ENCODE results near the gene SH3GL3. TPM values are rescaled to one million over a fixed set of nuclear protein-coding genes. Genes with fewer than 3 reads are reported as not detected.

Gene SH3GL3
- total and polyA plus RNA-seq, 2 of the 8 experiments (the other 6 are each of a cell fraction or from before 2014, with no cell fraction given), result 14.1 to 19.1 TPM

GRCh38 chr15:83462026-83462425 is 14.9 kb downstream of the SH3GL3 start:
- ChIA-PET CTCF (ENCODE audit: partially characterized antibody) (interaction anchor here (0.7 to 1.4 kb wide), 2 partner anchors 13 to 16 kb away, joined by 3 to 4 read pairs; partner anchors contain the start of gene SH3GL3), POLR2A (ENCODE audit: partially characterized antibody) (no interaction called here)
- Histone ChIP-seq H2BK20ac (ENCODE audit: low read length) (no peak overlapping the region), H4K8ac (ENCODE audit: extremely low read depth, insufficient read depth, low read length) (no peak overlapping the region), H3K27me3 (replicated peaks in 1 of 4; ENCODE audit: control insufficient read depth in 3 of 4, extremely low read depth in 1 of 4, insufficient read depth in 3 of 4, low read length in 3 of 4) (no peaks in the 10 kb centered on the region), H3K9me3 (ENCODE audit: insufficient read depth in 2 of 2, low read depth in 1 of 2, low read length in 1 of 2) (no peaks in the 10 kb centered on the region), H3K4me1 (replicated peaks in 1 of 4; ENCODE audit: control insufficient read depth in 3 of 4, insufficient read depth in 4 of 4, low read length in 3 of 4) (no peaks in the 10 kb centered on the region), H3K4me3 (ENCODE audit: extremely low read depth in 1 of 4, insufficient read depth in 2 of 4, low read depth in 3 of 4, low read length in 4 of 4) (no peak overlapping the region), H4K20me1 (replicated peaks in 1 of 2; ENCODE audit: control insufficient read depth in 1 of 2, insufficient read depth in 2 of 2, low read length in 2 of 2) (no peaks in the 10 kb centered on the region), H3K79me2 (ENCODE audit: control insufficient read depth in 1 of 2, insufficient read depth in 2 of 2, low read length in 2 of 2) (peaks cover 0 to 7% of the 10 kb centered on the region in 2 experiments; a peak in 2 of 4 replicates), H3K14ac (ENCODE audit: insufficient read length) (no peak overlapping the region), H4K91ac (replicated peaks; ENCODE audit: insufficient read length, low read length) (no peak overlapping the region), H2BK15ac (ENCODE audit: low read length) (no peak overlapping the region), H3K79me1 (ENCODE audit: low read depth, low read length) (no peaks in the 10 kb centered on the region), H2AFZ (ENCODE audit: low read length) (no peak overlapping the region), H2BK12ac (ENCODE audit: low read depth, low read length) (no peak overlapping the region), H3K4me2 (ENCODE audit: insufficient read depth in 1 of 2, low read depth in 2 of 2, low read length in 2 of 2) (no peak overlapping the region), H3K27ac (ENCODE audit: low read depth, low read length) (no peak overlapping the region), H4K5ac (ENCODE audit: insufficient read length, low read depth, low read length) (no peak overlapping the region), H3K23ac (ENCODE audit: insufficient read length) (no peak overlapping the region), H3K9ac (replicated peaks in 1 of 4; ENCODE audit: extremely low read depth in 1 of 4, low read depth in 3 of 4, low read length in 3 of 4) (no peak overlapping the region), H3K23me2 (ENCODE audit: low read depth, low read length) (no peaks in the 10 kb centered on the region; the same call in 1 of the 2 replicates), H3K18ac (ENCODE audit: extremely low read depth, low read length) (no peak overlapping the region), H3K4ac (replicated peaks; ENCODE audit: insufficient read length, low read depth, low read length) (no peak overlapping the region), H2BK120ac (replicated peaks; ENCODE audit: low read depth, low read length) (no peak overlapping the region), H3K56ac (replicated peaks; ENCODE audit: insufficient read length, low read depth, low read length) (no peak overlapping the region), H2BK5ac (ENCODE audit: low read depth, low read length) (no peak overlapping the region), H2AK5ac (ENCODE audit: low read depth, low read length) (no peak overlapping the region), H3K36me3 (ENCODE audit: control insufficient read depth in 2 of 4, insufficient read depth in 4 of 4, low read length in 3 of 4) (no peaks in the 10 kb centered on the region)
- FAIRE-seq (no peak), DNase-seq (ENCODE audit: low read depth in 1 of 2, low spot score in 2 of 2) (no peak)
- 93% methylated on average over 3 of the region's 3 CpGs; no CpG with 5 or more reads in 1 of the 2 experiments for WGBS, 2 experiments (ENCODE audit: extremely low coverage in 1 of 2, insufficient coverage in 1 of 2, insufficient read length in 1 of 2, insufficient replicate concordance in 2 of 2, low coverage in 1 of 2, low lambda C conversion rate in 2 of 2, missing lambda C conversion rate in 1 of 2)
- TF ChIP-seq POLR2AphosphoS5 (IDR thresholded peaks at IDR 0.05; ENCODE audit: low read depth, low read length) (no peak), EGR1 (IDR thresholded peaks at IDR 0.05; ENCODE audit: borderline replicate concordance, low read depth, low read length) (no peak), ATF2 (IDR thresholded peaks at IDR 0.05; ENCODE audit: low read length) (no peak), CHD1 (IDR thresholded peaks at IDR 0.05; ENCODE audit: low read depth, low read length) (no peak), FOSL1 (IDR thresholded peaks at IDR 0.05; ENCODE audit: insufficient read depth, low read depth, low read length) (no peak), JUN (IDR thresholded peaks at IDR 0.05; ENCODE audit: low read depth, low read length) (no peak)
- TF ChIP-seq, protein P1, sequence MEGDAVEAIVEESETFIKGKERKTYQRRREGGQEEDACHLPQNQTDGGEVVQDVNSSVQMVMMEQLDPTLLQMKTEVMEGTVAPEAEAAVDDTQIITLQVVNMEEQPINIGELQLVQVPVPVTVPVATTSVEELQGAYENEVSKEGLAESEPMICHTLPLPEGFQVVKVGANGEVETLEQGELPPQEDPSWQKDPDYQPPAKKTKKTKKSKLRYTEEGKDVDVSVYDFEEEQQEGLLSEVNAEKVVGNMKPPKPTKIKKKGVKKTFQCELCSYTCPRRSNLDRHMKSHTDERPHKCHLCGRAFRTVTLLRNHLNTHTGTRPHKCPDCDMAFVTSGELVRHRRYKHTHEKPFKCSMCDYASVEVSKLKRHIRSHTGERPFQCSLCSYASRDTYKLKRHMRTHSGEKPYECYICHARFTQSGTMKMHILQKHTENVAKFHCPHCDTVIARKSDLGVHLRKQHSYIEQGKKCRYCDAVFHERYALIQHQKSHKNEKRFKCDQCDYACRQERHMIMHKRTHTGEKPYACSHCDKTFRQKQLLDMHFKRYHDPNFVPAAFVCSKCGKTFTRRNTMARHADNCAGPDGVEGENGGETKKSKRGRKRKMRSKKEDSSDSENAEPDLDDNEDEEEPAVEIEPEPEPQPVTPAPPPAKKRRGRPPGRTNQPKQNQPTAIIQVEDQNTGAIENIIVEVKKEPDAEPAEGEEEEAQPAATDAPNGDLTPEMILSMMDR (IDR thresholded peaks at IDR 0.05; ENCODE audit: control extremely low read depth in 1 of 3, insufficient read depth in 1 of 3, low read depth in 1 of 3, low read length in 3 of 3), result no peak

All from H1 (cell line).